ENCODE data around the gene ATP11A.

- no peak for TF ChIP-seq EZH2 (IDR thresholded peaks at IDR 0.05; ENCODE audit: insufficient read depth, poor library complexity, severe bottlenecking)
- TF ChIP-seq EZH2phosphoT487 (IDR thresholded peaks at IDR 0.05; ENCODE audit: insufficient read depth, low read depth), result no peak
Measured at GRCh38 chr13:112672651-112673284, 17.1 kb upstream of the ATP11A start.
